Adrenal gland (tissue), 12 donors: ENCODE measurements around the gene PDE6D. TPM values are rescaled to one million over a fixed set of nuclear protein-coding genes. Genes with fewer than 3 reads are reported as not detected.

ENCODE experiments used
- DNase-seq, 7 donors: peaks; one replicate each; pipeline ENCODE4 v3.0.0-alpha.2; 2019 to 2020
- H3K27ac ChIP-seq, 5 donors: fragments of 200-600 bp; sonication (generic) in 4 of 5; 1 replicate in 3 of 5; 2 replicates in 2 of 5; pipeline versions ENCODE4 v1.5.1 to v1.8.0; 2016 to 2020; ENCODE audit warnings: mild to moderate bottlenecking in 1 of 5
- H3K27me3 ChIP-seq: fragments of 200-600 bp; 2 replicates; pipeline ENCODE4 v1.8.0; 2021
- H3K36me3 ChIP-seq, 2 donors: fragments of 200-600 bp; replicated peaks in 1 of 2; 1 replicate in 1 of 2; 2 replicates in 1 of 2; pipeline versions ENCODE4 v1.5.1 to v1.8.0; 2018 to 2022
- H3K4me1 ChIP-seq, 2 donors: fragments of 200-600 bp; replicated peaks in 1 of 2; 1 replicate in 1 of 2; 2 replicates in 1 of 2; pipeline versions ENCODE4 v1.5.1 to v1.8.0; 2018 to 2021
- H3K4me3 ChIP-seq, 4 donors: fragments of 200-600 bp; sonication (generic) in 3 of 4; one replicate each; pipeline ENCODE4 v1.5.1; 2016 to 2018
- H3K9me3 ChIP-seq, 3 donors: fragments of 200-600 bp; sonication (generic) in 1 of 3; replicated peaks in 1 of 3; 1 replicate in 2 of 3; 2 replicates in 1 of 3; pipeline versions ENCODE4 v1.5.1 to v1.8.0; 2016 to 2021
- CTCF ChIP-seq, 6 experiments: fragments of 450-650 bp in 4 of 6; fragments of 200-600 bp in 2 of 6; sonication (generic) in 1 of 6; IDR thresholded peaks; 1 replicate in 5 of 6; 2 replicates in 1 of 6; pipeline versions ENCODE4 v1.5.1 to v1.8.0; 2016 to 2021; ENCODE audit warnings: antibody characterized with exemption in 6 of 6, mild to moderate bottlenecking in 2 of 6, moderate library complexity in 1 of 6
- POLR2A ChIP-seq, 2 donors: fragments of 450-650 bp; IDR thresholded peaks; one replicate each; pipeline ENCODE4 v1.6.1; 2017; ENCODE audit warnings: antibody characterized with exemption in 2 of 2, mild to moderate bottlenecking in 2 of 2, moderate library complexity in 1 of 2
- WGBS, 4 donors: extraction: QIAGEN DNeasy Blood & Tissue Kit in 2 of 4; methylation state at CpG; one replicate each; pipeline versions ENCODE4 v1.1.5 to v1.1.7; 2013 to 2017; 5-methylcytosine and 5-hydroxymethylcytosine counted together
- intact Hi-C, 2 donors: fragments of 100-400 bp; cut with DNase I; formaldehyde crosslinking; loops; one replicate each; pipeline versions ENCODE4 v1.14.1 to v1.15.0; 2022 to 2023
- polyA plus RNA-seq, 3 donors: library from polyadenylated mRNA; stranded (reverse); fragments of 200-250 nt in 2 of 3; fragments of 350-450 nt in 1 of 3; fragmentation: Illumina TruSeq in 1 of 3; extraction: RNeasy Lipid Tissue Mini Kit (QIAGEN cat#74804) in 1 of 3; gene quantifications; one replicate each; pipeline ENCODE4 v1.2.3, GENCODE V29; 2013 to 2014
- total RNA-seq, 9 donors: library from RNA; depleted of rRNA in 4 of 9; stranded (reverse); fragments of >200 nt in 4 of 9; fragments of 120-200 nt in 1 of 9; fragmentation: NEBNext Ultra II Directional in 1 of 9; extraction: Animal tissue kit (Norgen Biotek cat#: 25700) in 1 of 9; gene quantifications; one replicate each; pipeline versions ENCODE4 v1.1.0 to v1.2.4, GENCODE V29; 2013 to 2023
- donor health status: healthy with polysubstance abuse.
- donor health status: Bipolar disorder and iron deficiency.
- donor health status: DM: yes; HTN: yes; CAD: no.
- donor health status: DM: no; HTN: no; CAD: no.
- donor health status: DM: no; HTN: no; CAD: no.
- donor health status: DM: yes; HTN: yes; CAD: no.

Gene PDE6D
- total and polyA plus RNA-seq, 12 donors: 27.5 to 65.3 (median 42.9) TPM

- no peak for DNase-seq
- no peak for TF ChIP-seq CTCF (IDR thresholded peaks at IDR 0.05)
- Histone ChIP-seq H3K4me1 (peaks cover 0 to 5% of the 10 kb centered on the region in 2 donors), H3K9me3 (no peaks in the 10 kb centered on the region), H3K4me3 (no peak overlapping the region), H3K27me3 (no peaks in the 10 kb centered on the region), H3K36me3 (no peaks in the 10 kb centered on the region), H3K27ac (no peak overlapping the region)
- intact Hi-C loops: no loop called here
- 82 to 92% (median 85%) methylated on average over 6 of the region's 6 CpGs for WGBS, 4 donors
Observed at GRCh38 chr2:231769170-231770136, 11.6 kb downstream of the PDE6D start.

GRCh38 chr2:231765496-231765929 is 15.6 kb downstream of the PDE6D start:
- intact Hi-C loops: no loop called here
- Histone ChIP-seq H3K4me3 (no peak overlapping the region), H3K27ac (no peak overlapping the region), H3K36me3 (no peaks in the 10 kb centered on the region), H3K27me3 (no peaks in the 10 kb centered on the region), H3K4me1 (peaks cover 0 to 5% of the 10 kb centered on the region in 2 donors), H3K9me3 (no peaks in the 10 kb centered on the region)
- no peak for DNase-seq
- TF ChIP-seq POLR2A (IDR thresholded peaks at IDR 0.05): no peak
- no peak for TF ChIP-seq CTCF (IDR thresholded peaks at IDR 0.05)

- intact Hi-C loops: no loop called here
- H3K4me3 ChIP-seq: no peak overlapping the region
- H3K27ac ChIP-seq: no peak overlapping the region
- 84 to 100% (median 89%) methylated on average over 4 of the region's 4 CpGs for WGBS, 4 donors
- no peaks in the 10 kb centered on the region for H3K36me3 ChIP-seq
- H3K27me3 ChIP-seq: no peaks in the 10 kb centered on the region
- DNase-seq: no peak
- no peak for TF ChIP-seq CTCF (IDR thresholded peaks at IDR 0.05)
- TF ChIP-seq POLR2A (IDR thresholded peaks at IDR 0.05): no peak
- no peaks in the 10 kb centered on the region for H3K9me3 ChIP-seq
- peaks cover 0 to 5% of the 10 kb centered on the region in 2 donors for H3K4me1 ChIP-seq
Observed at GRCh38 chr2:231764760-231765159, 16.3 kb downstream of the PDE6D start.

GRCh38 chr2:231764124-231764523 is 17.0 kb downstream of the PDE6D start:
- Histone ChIP-seq H3K4me1 (peaks cover 0 to 5% of the 10 kb centered on the region in 2 donors), H3K9me3 (no peaks in the 10 kb centered on the region), H3K27me3 (no peaks in the 10 kb centered on the region), H3K27ac (no peak overlapping the region), H3K36me3 (no peaks in the 10 kb centered on the region), H3K4me3 (no peak overlapping the region)
- TF ChIP-seq CTCF (IDR thresholded peaks at IDR 0.05) (no peak), POLR2A (IDR thresholded peaks at IDR 0.05) (no peak)
- DNase-seq: no peak
- intact Hi-C loops: no loop called here
